Hepatocyte (in vitro differentiated cells): ENCODE data around the gene SVIL. TPM values are rescaled to one million over a fixed set of nuclear protein-coding genes. Genes with fewer than 3 reads are reported as not detected.
"Not testable (repeated sequence)": the region's sequence is repeated elsewhere in the genome, so short reads cannot be mapped to it uniquely, and the experiment has no call there.

Experiments used
- DNase-seq: peaks from one replicate; pipeline ENCODE4 v3.0.0-alpha.2; 2016; ENCODE audit warnings: low spot score
- H2AFZ ChIP-seq: fragments of 200-600 bp; sonication (generic); 2 replicates; pipeline ENCODE4 v1.6.0; 2016; ENCODE audit warnings: antibody characterized with exemption, mild to moderate bottlenecking
- H3K27ac ChIP-seq: fragments of 200-600 bp; sonication (generic); 2 replicates; pipeline ENCODE4 v1.5.1; 2016; ENCODE audit warnings: mild to moderate bottlenecking
- H3K27me3 ChIP-seq: fragments of 200-600 bp; sonication (generic); 2 replicates; pipeline ENCODE4 v1.6.1; 2016
- H3K36me3 ChIP-seq: fragments of 200-600 bp; sonication (generic); replicated peaks from 2 replicates; pipeline ENCODE4 v1.5.1; 2016; ENCODE audit warnings: low read depth; ENCODE audit not compliant: insufficient read depth
- H3K4me1 ChIP-seq: fragments of 200-600 bp; sonication (generic); 2 replicates; pipeline ENCODE4 v1.5.1; 2016; ENCODE audit warnings: mild to moderate bottlenecking, moderate library complexity; ENCODE audit not compliant: insufficient read depth
- H3K4me2 ChIP-seq: fragments of 200-600 bp; sonication (generic); 2 replicates; pipeline ENCODE4 v1.6.0; 2016
- H3K4me3 ChIP-seq: fragments of 200-600 bp; sonication (generic); 2 replicates; pipeline ENCODE4 v1.5.1; 2016; ENCODE audit warnings: mild to moderate bottlenecking
- H3K79me2 ChIP-seq: fragments of 200-600 bp; sonication (generic); 2 replicates; pipeline ENCODE4 v1.6.0; 2017; ENCODE audit warnings: mild to moderate bottlenecking
- H3K9me2 ChIP-seq: fragments of 200-600 bp; sonication (generic); replicated peaks from 2 replicates; pipeline ENCODE4 v1.6.0; 2017; ENCODE audit warnings: mild to moderate bottlenecking; ENCODE audit not compliant: insufficient read depth
- H3K9me3 ChIP-seq: fragments of 200-600 bp; sonication (generic); 2 replicates; pipeline ENCODE4 v1.5.1; 2016; ENCODE audit warnings: low read depth, mild to moderate bottlenecking
- H4K20me1 ChIP-seq: fragments of 200-600 bp; sonication (generic); 2 replicates; pipeline ENCODE4 v1.6.0; 2016; ENCODE audit warnings: mild to moderate bottlenecking; ENCODE audit not compliant: insufficient read depth, poor library complexity, severe bottlenecking
- CTCF ChIP-seq: fragments of 200-600 bp; sonication (generic); IDR thresholded peaks from 2 replicates; pipeline ENCODE4 v1.5.1; 2016; ENCODE audit warnings: antibody characterized with exemption, mild to moderate bottlenecking; ENCODE audit not compliant: poor library complexity
- EZH2 ChIP-seq: fragments of 200-600 bp; sonication (generic); IDR thresholded peaks from 2 replicates; pipeline ENCODE4 v1.6.1; 2016; ENCODE audit warnings: antibody characterized with exemption, mild to moderate bottlenecking, borderline replicate concordance
- EZH2phosphoT487 ChIP-seq: fragments of 200-600 bp; sonication (generic); IDR thresholded peaks from one replicate; pipeline ENCODE4 v1.6.1; 2018; ENCODE audit warnings: antibody characterized with exemption, mild to moderate bottlenecking, low read depth, moderate library complexity; ENCODE audit not compliant: unreplicated experiment, severe bottlenecking
- WGBS: methylation state at CpG from one replicate; pipeline ENCODE4 v1.1.6; 2016; ENCODE audit warnings: low lambda C conversion rate; ENCODE audit errors: missing lambda C conversion rate; 5-methylcytosine and 5-hydroxymethylcytosine counted together
- polyA plus RNA-seq: library from polyadenylated mRNA; unstranded; fragments of >200 nt; fragmentation: Nextera tagmentation; extraction: Ambion mirVana; gene quantifications from 2 replicates; pipeline ENCODE4 v1.2.1, GENCODE V29; 2016
- total RNA-seq: library from RNA; depleted of rRNA; stranded (reverse); fragments of >200 nt; gene quantifications from 2 replicates; pipeline ENCODE4 v1.2.3, GENCODE V29; 2014

The SVIL gene
- total and polyA plus RNA-seq, 2 experiments from 2014 or later = 24.3 to 36.5 TPM

GRCh38 chr10:29575098-29575455 lies 59.7 kb downstream of the SVIL start:
- H3K4me3 ChIP-seq = no peak overlapping the region
- no peak for TF ChIP-seq EZH2phosphoT487
- no peak for TF ChIP-seq CTCF
- no peak for TF ChIP-seq EZH2
- H3K27me3 ChIP-seq = no peaks in the 10 kb centered on the region
- H3K36me3 ChIP-seq = no peaks in the 10 kb centered on the region
- no peaks in the 10 kb centered on the region for H4K20me1 ChIP-seq
- H3K27ac ChIP-seq = no peak overlapping the region
- no peak overlapping the region for H2AFZ ChIP-seq
- H3K4me1 ChIP-seq = no peaks in the 10 kb centered on the region
- H3K9me2 ChIP-seq = no peaks in the 10 kb centered on the region
- no peak for DNase-seq
- no peaks in the 10 kb centered on the region for H3K9me3 ChIP-seq
- no peak overlapping the region for H3K4me2 ChIP-seq
- 96% methylated on average over 2 of the region's 2 CpGs for WGBS
- H3K79me2 ChIP-seq = peaks cover 30% of the 10 kb centered on the region

GRCh38 chr10:29574212-29575097 lies 60.3 kb downstream of the SVIL start:
- not testable (repeated sequence) for H3K9me2 ChIP-seq, H3K4me3 ChIP-seq, H3K27ac ChIP-seq, H3K9me3 ChIP-seq, H3K4me2 ChIP-seq, H3K27me3 ChIP-seq, H4K20me1 ChIP-seq, H2AFZ ChIP-seq, DNase-seq, H3K4me1 ChIP-seq, H3K36me3 ChIP-seq
- H3K79me2 ChIP-seq = peaks cover 30% of the 10 kb centered on the region
- WGBS = 88% methylated on average over 10 of the region's 10 CpGs

- not testable (repeated sequence) for H3K4me1 ChIP-seq, H4K20me1 ChIP-seq, H3K4me3 ChIP-seq, H3K9me2 ChIP-seq, H2AFZ ChIP-seq, H3K27ac ChIP-seq, H3K9me3 ChIP-seq, H3K79me2 ChIP-seq, DNase-seq, H3K27me3 ChIP-seq, H3K36me3 ChIP-seq
- 58% methylated on average over 2 of the region's 2 CpGs for WGBS
- peak overlapping the region; percentile 1 for H3K4me2 ChIP-seq
Measured at GRCh38 chr10:29570248-29570647, 64.5 kb downstream of the SVIL start.

GRCh38 chr10:29569795-29570194 lies 65.0 kb downstream of the SVIL start:
- peak; percentile 71 for TF ChIP-seq EZH2phosphoT487
- TF ChIP-seq EZH2 = no peak
- peak overlapping the region; percentile 11 for H3K4me2 ChIP-seq
- no peaks in the 10 kb centered on the region for H3K9me2 ChIP-seq
- no peaks in the 10 kb centered on the region for H3K27me3 ChIP-seq
- H3K4me3 ChIP-seq = no peak overlapping the region
- no peaks in the 10 kb centered on the region for H4K20me1 ChIP-seq
- H3K36me3 ChIP-seq = no peaks in the 10 kb centered on the region
- H3K27ac ChIP-seq = no peak overlapping the region
- no peaks in the 10 kb centered on the region for H3K9me3 ChIP-seq
- H3K79me2 ChIP-seq = peaks cover 3% of the 10 kb centered on the region
- H3K4me1 ChIP-seq = peaks cover 3% of the 10 kb centered on the region
- no peak overlapping the region for H2AFZ ChIP-seq
- no peak for DNase-seq

- H3K36me3 ChIP-seq = no peaks in the 10 kb centered on the region
- WGBS = 76% methylated on average over 9 of the region's 9 CpGs
- H3K9me3 ChIP-seq = no peaks in the 10 kb centered on the region
- H2AFZ ChIP-seq = no peak overlapping the region
- H3K27me3 ChIP-seq = no peaks in the 10 kb centered on the region
- peaks cover 3% of the 10 kb centered on the region for H3K4me1 ChIP-seq
- H3K9me2 ChIP-seq = no peaks in the 10 kb centered on the region
- H3K79me2 ChIP-seq = no peaks in the 10 kb centered on the region
- no peak for DNase-seq
- no peaks in the 10 kb centered on the region for H4K20me1 ChIP-seq
- no peak overlapping the region for H3K27ac ChIP-seq
- TF ChIP-seq EZH2 (no peak), EZH2phosphoT487 (no peak)
- H3K4me2 ChIP-seq = no peak overlapping the region
- no peak overlapping the region for H3K4me3 ChIP-seq
Measured at GRCh38 chr10:29567003-29567402, 67.8 kb downstream of the SVIL start.

- not testable (repeated sequence) for H3K9me3 ChIP-seq, H3K27ac ChIP-seq
Measured at GRCh38 chr10:29566209-29566608, 68.6 kb downstream of the SVIL start.

More at GRCh38 chr10:29566209-29566608, 68.6 kb downstream of the SVIL start:
- not testable (repeated sequence) for H3K9me2 ChIP-seq, H3K4me2 ChIP-seq, DNase-seq, H2AFZ ChIP-seq, H3K27me3 ChIP-seq, H3K4me3 ChIP-seq, H4K20me1 ChIP-seq, H3K36me3 ChIP-seq, H3K4me1 ChIP-seq, H3K79me2 ChIP-seq
- WGBS = 86% methylated on average over 7 of the region's 7 CpGs
